NCI-H2107 (cell line): Measurements from ENCODE around the gene LTA4H.

Experiments
- DNase-seq: peaks from one replicate; lab custom pipeline; 2025; lab: John Stamatoyannopoulos, UW

Gene LTA4H

GRCh38 chr12:95956557-95957145 lies 78.7 kb downstream of the LTA4H start:
- DNase-seq, result no peak

GRCh38 chr12:95955549-95956159 lies 79.7 kb downstream of the LTA4H start:
- no peak for DNase-seq

GRCh38 chr12:95953000-95953399 lies 82.4 kb downstream of the LTA4H start:
- DNase-seq, result no peak

- no peak for DNase-seq
Observed at GRCh38 chr12:95951515-95951914, 83.9 kb downstream of the LTA4H start.
